Gastrocnemius medialis (tissue), 4 donors: ENCODE results near the gene SV2C. TPM values are rescaled to one million over a fixed set of nuclear protein-coding genes. Genes with fewer than 3 reads are reported as not detected.
"Not testable (repeated sequence)": the region's sequence is repeated elsewhere in the genome, so short reads cannot be mapped to it uniquely, and the experiment has no call there.

ENCODE experiments used
- ATAC-seq, 2 donors: fragments of 150-250 bp; one replicate each; pipeline ENCODE4 v1.9.1; 2016
- DNase-seq, 2 donors: peaks; one replicate each; pipeline ENCODE4 v3.0.0-alpha.2; 2019
- H3K27ac ChIP-seq, 4 donors: fragments of 200-600 bp; sonication (generic); 1 replicate in 1 of 4; 2 replicates in 3 of 4; pipeline ENCODE4 v1.5.1; 2016 to 2018; ENCODE audit warnings: mild to moderate bottlenecking in 2 of 4, moderate library complexity in 1 of 4
- H3K27me3 ChIP-seq, 3 donors: fragments of 200-600 bp; sonication (generic) in 2 of 3; 1 replicate in 1 of 3; 2 replicates in 2 of 3; pipeline versions ENCODE4 v1.5.1 to v1.6.0; 2016 to 2019; ENCODE audit warnings: mild to moderate bottlenecking in 1 of 3, moderate library complexity in 1 of 3
- H3K36me3 ChIP-seq, 2 donors: fragments of 200-600 bp; sonication (generic) in 1 of 2; one replicate each; pipeline ENCODE4 v1.5.1; 2017 to 2018
- H3K4me1 ChIP-seq, 2 donors: fragments of 200-600 bp; sonication (generic) in 1 of 2; one replicate each; pipeline ENCODE4 v1.5.1; 2016 to 2017; ENCODE audit warnings: mild to moderate bottlenecking in 2 of 2
- H3K4me3 ChIP-seq, 4 donors: fragments of 200-600 bp; sonication (generic) in 3 of 4; 1 replicate in 1 of 4; 2 replicates in 3 of 4; pipeline ENCODE4 v1.5.1; 2016 to 2019; ENCODE audit warnings: mild to moderate bottlenecking in 2 of 4
- H3K9me3 ChIP-seq, 3 donors: fragments of 200-600 bp; sonication (generic) in 2 of 3; 1 replicate in 1 of 3; 2 replicates in 2 of 3; pipeline ENCODE4 v1.5.1; 2016 to 2019
- POLR2A ChIP-seq, 2 donors: fragments of 450-650 bp; IDR thresholded peaks; one replicate each; pipeline ENCODE4 v1.6.1; 2017; ENCODE audit warnings: antibody characterized with exemption in 2 of 2, mild to moderate bottlenecking in 2 of 2, moderate library complexity in 2 of 2
- in situ Hi-C, 4 donors: fragments of 200-750 bp; cut with MboI; loops; one replicate each; pipeline versions ENCODE4 v1.15.0 to v1.8.0; 2017; ENCODE audit warnings: low sequenced_read_pairs in 4 of 4
- intact Hi-C: fragments of 100-400 bp; cut with DNase I; formaldehyde crosslinking; loops from one replicate; pipeline ENCODE4 v1.15.1; 2023; ENCODE audit warnings: low total_unique reads
- total RNA-seq, 4 donors: library from RNA; depleted of rRNA; stranded (reverse); fragments of >200 nt; gene quantifications; one replicate each; pipeline versions ENCODE4 v1.1.0 to v1.2.3, GENCODE V29; 2016
- TF ChIP-seq, protein P1 (sequence below), 5 experiments: fragments of 450-650 bp in 3 of 5; fragments of 200-600 bp in 2 of 5; sonication (generic) in 2 of 5; IDR thresholded peaks in 4 of 5; conservative IDR thresholded peaks in 1 of 5; 1 replicate in 4 of 5; 2 replicates in 1 of 5; pipeline ENCODE4 v1.5.1; 2016 to 2019; ENCODE audit warnings: antibody characterized with exemption in 5 of 5, mild to moderate bottlenecking in 3 of 5, moderate library complexity in 3 of 5

SV2C gene
- total RNA-seq, 4 donors from 2014 or later: not detected

GRCh38 chr5:76314643-76315042 lies 231.5 kb downstream of the SV2C start:
- Histone ChIP-seq H3K4me1 (no peaks in the 10 kb centered on the region), H3K36me3 (no peaks in the 10 kb centered on the region), H3K27ac (no peak overlapping the region), H3K27me3 (no peaks in the 10 kb centered on the region), H3K9me3 (no peaks in the 10 kb centered on the region), H3K4me3 (no peak overlapping the region)
- intact Hi-C loops: no loop called here
- no peak for DNase-seq
- in situ Hi-C loops: no loop called here
- TF ChIP-seq, protein P1, sequence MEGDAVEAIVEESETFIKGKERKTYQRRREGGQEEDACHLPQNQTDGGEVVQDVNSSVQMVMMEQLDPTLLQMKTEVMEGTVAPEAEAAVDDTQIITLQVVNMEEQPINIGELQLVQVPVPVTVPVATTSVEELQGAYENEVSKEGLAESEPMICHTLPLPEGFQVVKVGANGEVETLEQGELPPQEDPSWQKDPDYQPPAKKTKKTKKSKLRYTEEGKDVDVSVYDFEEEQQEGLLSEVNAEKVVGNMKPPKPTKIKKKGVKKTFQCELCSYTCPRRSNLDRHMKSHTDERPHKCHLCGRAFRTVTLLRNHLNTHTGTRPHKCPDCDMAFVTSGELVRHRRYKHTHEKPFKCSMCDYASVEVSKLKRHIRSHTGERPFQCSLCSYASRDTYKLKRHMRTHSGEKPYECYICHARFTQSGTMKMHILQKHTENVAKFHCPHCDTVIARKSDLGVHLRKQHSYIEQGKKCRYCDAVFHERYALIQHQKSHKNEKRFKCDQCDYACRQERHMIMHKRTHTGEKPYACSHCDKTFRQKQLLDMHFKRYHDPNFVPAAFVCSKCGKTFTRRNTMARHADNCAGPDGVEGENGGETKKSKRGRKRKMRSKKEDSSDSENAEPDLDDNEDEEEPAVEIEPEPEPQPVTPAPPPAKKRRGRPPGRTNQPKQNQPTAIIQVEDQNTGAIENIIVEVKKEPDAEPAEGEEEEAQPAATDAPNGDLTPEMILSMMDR (IDR thresholded peaks at IDR 0.05 in 4 of 5, conservative IDR thresholded peaks at IDR 0.05 in 1 of 5): no peak
- TF ChIP-seq POLR2A (IDR thresholded peaks at IDR 0.05): no peak
- ATAC-seq: no peak

- H3K27me3 ChIP-seq: no peaks in the 10 kb centered on the region
- in situ Hi-C loops (no loop called here), intact Hi-C loops (no loop called here)
- TF ChIP-seq, protein P1 (IDR thresholded peaks at IDR 0.05 in 4 of 5, conservative IDR thresholded peaks at IDR 0.05 in 1 of 5): no peak
- no peaks in the 10 kb centered on the region for H3K4me1 ChIP-seq
- no peak overlapping the region for H3K4me3 ChIP-seq
- DNase-seq: no peak
- H3K27ac ChIP-seq: no peak overlapping the region
- no peak for ATAC-seq
- no peaks in the 10 kb centered on the region for H3K36me3 ChIP-seq
- H3K9me3 ChIP-seq: no peaks in the 10 kb centered on the region
Observed at GRCh38 chr5:76319673-76320072, 236.5 kb downstream of the SV2C start.

- in situ Hi-C loops, H3K4me3 ChIP-seq, H3K9me3 ChIP-seq, H3K36me3 ChIP-seq, H3K27me3 ChIP-seq, intact Hi-C loops, H3K27ac ChIP-seq, ATAC-seq, DNase-seq, H3K4me1 ChIP-seq: not testable (repeated sequence)
Observed at GRCh38 chr5:76323494-76323893, 240.3 kb downstream of the SV2C start.

GRCh38 chr5:76325326-76325725 lies 242.1 kb downstream of the SV2C start:
- ATAC-seq (no peak), DNase-seq (no peak)
- TF ChIP-seq POLR2A (IDR thresholded peaks at IDR 0.05): no peak
- TF ChIP-seq, protein P1 (IDR thresholded peaks at IDR 0.05 in 4 of 5, conservative IDR thresholded peaks at IDR 0.05 in 1 of 5): no peak
- in situ Hi-C loops (no loop called here), intact Hi-C loops (no loop called here)
- Histone ChIP-seq H3K9me3 (no peaks in the 10 kb centered on the region), H3K36me3 (no peaks in the 10 kb centered on the region), H3K4me1 (peaks cover 0 to 8% of the 10 kb centered on the region in 2 donors), H3K27me3 (no peaks in the 10 kb centered on the region), H3K4me3 (no peak overlapping the region), H3K27ac (no peak overlapping the region)

DNA sequence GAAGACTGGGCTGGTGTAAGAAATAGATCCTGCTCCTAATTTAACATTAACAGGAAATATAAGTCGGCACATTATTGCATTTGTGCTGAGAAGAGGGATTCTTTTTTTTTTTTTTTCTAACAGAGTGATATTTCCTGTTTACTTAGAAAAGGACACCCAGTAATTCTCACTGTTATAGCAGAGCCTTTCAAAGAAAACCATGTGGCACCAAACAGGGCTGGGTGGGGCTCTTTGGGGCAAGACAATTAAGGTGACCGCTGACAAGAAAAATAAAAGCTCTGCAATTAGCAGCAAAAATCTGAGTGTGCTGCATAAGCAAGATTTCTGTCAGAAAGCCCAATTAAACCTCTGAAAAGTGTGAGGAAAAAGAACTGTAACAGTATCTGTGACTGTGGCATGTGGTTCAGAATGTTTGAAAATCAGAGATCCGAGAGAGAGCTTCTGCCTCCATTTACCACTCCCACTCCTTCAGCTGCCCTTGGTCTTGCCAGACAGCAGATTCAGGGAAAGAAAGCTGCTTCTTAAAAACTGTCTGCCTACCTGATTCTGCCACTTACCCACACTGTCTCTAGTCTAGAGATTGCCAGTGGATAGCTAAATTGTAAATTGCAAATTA lies 242.8 kb downstream of the SV2C start:
- ATAC-seq (peak in 1 of 2 donors; percentile 23), DNase-seq (peak in 1 of 2 donors; percentile 19)
- no peaks in the 10 kb centered on the region for H3K36me3 ChIP-seq
- intact Hi-C loops: no loop called here
- in situ Hi-C loops: no loop called here
- no peak for TF ChIP-seq POLR2A (IDR thresholded peaks at IDR 0.05)
- TF ChIP-seq, protein P1 (IDR thresholded peaks at IDR 0.05 in 4 of 5, conservative IDR thresholded peaks at IDR 0.05 in 1 of 5): no peak
- H3K4me1 ChIP-seq: peaks cover 0 to 8% of the 10 kb centered on the region in 2 donors
- no peak overlapping the region for H3K27ac ChIP-seq
- no peaks in the 10 kb centered on the region for H3K9me3 ChIP-seq
- H3K4me3 ChIP-seq: no peak overlapping the region
- no peaks in the 10 kb centered on the region for H3K27me3 ChIP-seq
